GM18951 (cell line): ENCODE measurements around the gene CCDC12.
A peak's percentile ranks its signal among the peaks of the same experiment; 100 is the strongest.

Experiments
- POLR2A ChIP-seq: IDR thresholded peaks from 4 replicates; pipeline ENCODE4 v1.6.1; 2011; ENCODE audit warnings: mild to moderate bottlenecking; ENCODE audit not compliant: insufficient read length, insufficient read depth; ENCODE audit errors: extremely low read depth
- in situ Hi-C: fragments of 300-500 bp; cut with MboI; formaldehyde crosslinking; loops from one replicate; pipeline ENCODE4 v1.12.0; 2022; ENCODE audit warnings: low sequenced_read_pairs, mixed read lengths, inconsistent platforms; ENCODE audit not compliant: unreplicated experiment

Gene CCDC12

DNA sequence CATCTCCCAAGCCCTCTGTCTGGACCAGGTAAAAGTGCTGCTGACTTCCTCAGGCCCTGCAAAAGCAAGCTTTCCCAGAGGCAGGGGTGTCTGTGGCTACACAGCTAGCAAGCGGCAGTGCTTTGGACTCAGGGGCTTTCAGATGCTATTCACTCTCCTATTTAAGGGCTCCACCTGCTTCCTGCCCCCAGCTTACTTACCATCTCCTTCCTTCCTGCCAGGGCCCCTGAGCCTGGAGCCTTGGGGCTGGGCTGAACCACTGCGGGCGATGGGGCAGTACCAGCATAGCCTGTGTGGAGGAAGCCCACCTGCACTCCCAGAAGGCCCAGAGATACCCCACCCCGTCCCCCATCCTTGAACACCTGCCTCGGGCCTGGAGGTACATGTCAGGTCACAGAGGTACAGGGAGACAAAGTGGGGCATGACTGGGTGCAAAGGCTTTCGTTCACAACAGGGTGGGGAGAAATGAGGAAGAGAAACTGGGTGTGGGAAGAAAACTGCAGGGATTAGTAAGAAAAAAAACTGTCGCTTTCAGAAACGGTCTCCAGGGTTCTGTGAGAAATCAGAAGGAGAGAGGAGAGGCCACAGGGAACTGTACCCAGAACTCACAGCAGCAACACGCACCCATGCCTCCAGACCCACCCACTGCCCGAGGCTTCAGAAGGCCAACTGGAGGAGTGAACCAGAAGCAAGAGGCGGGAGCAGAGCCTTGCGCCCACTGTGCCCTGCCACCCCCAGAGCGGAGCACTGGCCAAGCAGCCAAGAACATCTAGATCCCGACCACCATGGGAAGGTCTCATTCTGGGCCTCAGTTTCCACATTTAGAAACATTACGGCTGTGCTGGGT is 49.5 kb downstream of the CCDC12 start:
- in situ Hi-C loops = loop anchor here (5.0 kb wide), 1 partner anchor 65 kb away; no protein-coding TSS in a partner anchor
- peak; percentile 49 for TF ChIP-seq POLR2A

DNA sequence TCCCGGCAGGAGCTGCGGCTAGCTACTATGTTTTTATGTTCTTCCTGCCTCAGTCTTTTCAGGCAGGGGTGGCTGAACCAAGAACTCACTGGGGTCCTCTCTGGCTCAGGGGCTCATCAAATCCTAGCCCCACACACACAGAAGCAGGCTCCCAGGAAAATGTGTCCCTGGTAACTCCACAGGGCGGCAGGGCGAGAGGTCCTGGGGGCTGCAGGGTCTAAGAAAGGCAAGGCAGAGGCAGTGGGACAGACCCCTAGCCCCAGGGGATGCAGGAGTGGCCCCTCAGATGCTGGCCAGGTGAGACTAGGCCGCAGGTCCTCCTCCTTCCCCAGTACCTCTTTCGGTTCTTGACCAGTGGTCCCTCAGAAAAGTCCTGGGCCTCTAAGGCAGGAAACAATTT is 50.1 kb downstream of the CCDC12 start:
- no peak for TF ChIP-seq POLR2A
- in situ Hi-C loops = loop anchor here (5.0 kb wide), 1 partner anchor 66 kb away; no protein-coding TSS in a partner anchor

DNA sequence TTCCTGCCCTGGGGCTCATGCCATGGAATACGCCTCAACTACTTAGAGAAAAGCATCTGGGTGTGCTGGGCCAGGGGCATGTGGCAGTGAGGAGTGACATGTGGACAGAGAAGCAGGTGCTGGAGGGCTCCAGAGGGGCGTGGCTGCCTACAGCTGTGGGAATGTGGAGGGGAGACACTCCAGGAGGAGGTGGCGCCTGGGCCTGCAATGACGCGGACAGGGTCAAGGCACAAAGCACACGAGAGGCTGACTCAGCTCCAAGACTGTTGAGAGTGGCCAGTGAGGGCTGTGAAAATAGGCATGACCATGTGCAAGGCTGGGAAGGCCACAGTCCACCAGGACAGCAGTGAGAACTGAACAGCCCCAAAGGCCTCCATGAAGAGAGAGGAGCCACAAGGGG is 50.5 kb downstream of the CCDC12 start:
- in situ Hi-C loops = loop anchor here (5.0 kb wide), 1 partner anchor 66 kb away; no protein-coding TSS in a partner anchor

GRCh38 chr3:46925585-46925934 is 51.0 kb downstream of the CCDC12 start:
- in situ Hi-C loops = loop anchor here (5.0 kb wide), 1 partner anchor 67 kb away; no protein-coding TSS in a partner anchor

More for the DNA sequence above, 50.5 kb downstream of the CCDC12 start:
- no peak for TF ChIP-seq POLR2A

GRCh38 chr3:46924921-46925584 is 51.5 kb downstream of the CCDC12 start:
- no peak for TF ChIP-seq POLR2A
- in situ Hi-C loops = loop anchor here (5.0 kb wide), 1 partner anchor 67 kb away; no protein-coding TSS in a partner anchor

More at GRCh38 chr3:46925585-46925934, 51.0 kb downstream of the CCDC12 start:
- no peak for TF ChIP-seq POLR2A

GRCh38 chr3:46923559-46924350 is 52.8 kb downstream of the CCDC12 start:
- in situ Hi-C loops = no loop called here
- no peak for TF ChIP-seq POLR2A

GRCh38 chr3:46922871-46923558 is 53.5 kb downstream of the CCDC12 start:
- TF ChIP-seq POLR2A = no peak
- in situ Hi-C loops = no loop called here

GRCh38 chr3:46922426-46922825 is 54.1 kb downstream of the CCDC12 start:
- in situ Hi-C loops = no loop called here
- TF ChIP-seq POLR2A = no peak

GRCh38 chr3:46921871-46922271 is 54.7 kb downstream of the CCDC12 start:
- in situ Hi-C loops = no loop called here

GRCh38 chr3:46921041-46921440 is 55.5 kb downstream of the CCDC12 start:
- in situ Hi-C loops = no loop called here
- TF ChIP-seq POLR2A = no peak

More at GRCh38 chr3:46921871-46922271, 54.7 kb downstream of the CCDC12 start:
- TF ChIP-seq POLR2A = no peak

DNA sequence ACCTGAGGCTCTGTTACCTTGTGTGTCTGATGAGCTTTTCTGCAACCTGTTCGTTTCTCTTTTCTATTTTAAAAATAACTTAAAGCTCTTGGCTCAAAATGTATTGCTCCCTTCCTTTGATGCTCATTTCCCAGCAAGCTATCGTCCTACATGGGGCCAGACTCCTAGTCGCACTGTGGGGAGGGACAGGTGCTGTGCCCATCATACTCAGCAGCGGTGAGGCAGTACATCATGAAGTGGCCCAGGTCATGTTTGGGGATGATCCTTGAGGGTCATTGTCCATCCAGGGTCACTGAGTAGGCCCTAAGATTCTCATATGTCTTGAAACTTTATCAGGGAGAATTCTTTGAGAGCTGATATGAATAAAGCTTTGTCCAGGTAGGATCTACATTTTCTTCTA is 57.9 kb downstream of the CCDC12 start:
- in situ Hi-C loops = no loop called here
- no peak for TF ChIP-seq POLR2A

DNA sequence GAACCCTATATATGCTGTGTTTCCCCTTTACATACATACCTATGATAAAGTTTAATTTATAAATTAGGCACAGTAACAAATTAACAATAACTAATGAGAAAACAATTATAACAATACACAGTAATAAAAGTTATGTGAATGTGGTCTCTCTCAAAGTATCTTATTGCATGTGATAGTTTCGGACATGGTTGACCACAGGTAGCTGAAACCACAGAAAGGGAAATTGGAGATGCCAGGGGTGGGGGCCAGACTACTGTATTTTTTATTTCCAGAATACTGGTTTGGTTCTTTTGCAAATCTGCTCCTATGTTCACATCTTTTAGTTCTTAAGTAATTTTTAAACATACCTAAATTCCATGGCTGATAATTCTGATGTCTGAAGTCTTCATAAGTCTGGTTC is 58.3 kb downstream of the CCDC12 start:
- in situ Hi-C loops = no loop called here
- no peak for TF ChIP-seq POLR2A
